Hypothalamus (tissue), 51 donors: ENCODE measurements around the gene IRX5.
A peak's percentile ranks its signal among the peaks of the same experiment; 100 is the strongest.

ENCODE experiments used
- DNase-seq, 51 donors: peaks; one replicate each; lab custom pipeline; 2025; lab: John Stamatoyannopoulos, UW

Gene IRX5

GRCh38 chr16:54929090-54930004 is 1.3 kb upstream of the IRX5 start:
- peak; percentile 57 to 100 (median 97) for DNase-seq

GRCh38 chr16:54930869-54931119 is 129 bp downstream of the IRX5 start:
- DNase-seq = no peak

GRCh38 chr16:54931120-54932014 is 702 bp downstream of the IRX5 start:
- peak in 2 of 51 donors; percentile 44 to 63 for DNase-seq

GRCh38 chr16:54932021-54932660 is 1.5 kb downstream of the IRX5 start:
- DNase-seq = peak in 2 of 51 donors; percentile 6 to 8

GRCh38 chr16:54932737-54933254 is 2.1 kb downstream of the IRX5 start:
- DNase-seq = no peak

GRCh38 chr16:54933281-54934011 is 2.8 kb downstream of the IRX5 start:
- DNase-seq = no peak

GRCh38 chr16:54934481-54935265 is 4.0 kb downstream of the IRX5 start:
- peak in 5 of 51 donors; percentile 4 to 35 (median 23) for DNase-seq

GRCh38 chr16:54935266-54935968 is 4.8 kb downstream of the IRX5 start:
- DNase-seq = no peak

- peak in 5 of 51 donors; percentile 9 to 34 (median 21) for DNase-seq
These were observed 5.7 kb downstream of the IRX5 start for GRCh38 chr16:54936201-54936978.

GRCh38 chr16:54936979-54937670 is 6.5 kb downstream of the IRX5 start:
- peak in 10 of 51 donors; percentile 10 to 62 (median 39) for DNase-seq

GRCh38 chr16:54937671-54938211 is 7.1 kb downstream of the IRX5 start:
- DNase-seq = no peak

GRCh38 chr16:54938212-54939028 is 7.8 kb downstream of the IRX5 start:
- DNase-seq = no peak

- no peak for DNase-seq
These were observed 8.3 kb downstream of the IRX5 start for GRCh38 chr16:54939029-54939346.

- DNase-seq = no peak
These were observed 9.0 kb downstream of the IRX5 start for GRCh38 chr16:54939510-54940278.

- DNase-seq = no peak
These were observed 9.6 kb downstream of the IRX5 start for GRCh38 chr16:54940279-54940604.
